Endothelial cell of umbilical vein (primary cell): ENCODE data around the gene CD101. TPM values are rescaled to one million over a fixed set of nuclear protein-coding genes. Genes with fewer than 3 reads are reported as not detected.

Source experiments
- BruUV-seq: library from RNA; stranded (reverse); fragments of 400-500 nt; replicated peaks from 2 replicates; lab custom pipeline; 2021; lab: Mats Ljungman, UMichigan
- CTCF ChIA-PET: fragments of 300-600, 350-600 bp; sonication (Branson Sonifier 250); formaldehyde crosslinking; loops from one replicate; lab custom pipeline; 2021; ENCODE audit warnings: antibody characterized with exemption, inconsistent platforms; lab: Charles Lee
- POLR2A ChIA-PET: fragments of 300-600, 350-600 bp; sonication (Branson Sonifier 250); formaldehyde crosslinking; loops from one replicate; lab custom pipeline; 2021; ENCODE audit warnings: antibody characterized with exemption, inconsistent platforms; lab: Charles Lee
- DNase-seq: peaks from one replicate; pipeline ENCODE4 v3.0.0-alpha.2; 2011; ENCODE audit warnings: low read depth, low spot score
- FAIRE-seq: peaks from 2 replicates; lab custom pipeline; 2011; peaks lifted over from hg19 to GRCh38; lab: Jason Lieb, UNC
- H2AFZ ChIP-seq: 2 replicates; pipeline ENCODE4 v1.6.0; 2012; ENCODE audit warnings: low read depth, low read length, control low read depth, inconsistent platforms
- H3K27ac ChIP-seq: 2 replicates; pipeline ENCODE4 v1.5.1; 2011; ENCODE audit warnings: low read depth, mild to moderate bottlenecking, control low read depth, low read length, moderate library complexity; ENCODE audit not compliant: insufficient read depth
- H3K27me3 ChIP-seq, 2 experiments: 2 replicates each; pipeline versions ENCODE4 v1.6.0 to v1.6.1; 2011; ENCODE audit warnings: low read length in 2 of 2, mixed read lengths in 1 of 2; ENCODE audit not compliant: control insufficient read depth in 2 of 2, insufficient read depth in 2 of 2
- H3K36me3 ChIP-seq, 2 experiments: 2 replicates in 1 of 2; 3 replicates in 1 of 2; pipeline ENCODE4 v1.5.1; 2011; ENCODE audit warnings: low read length in 2 of 2, mild to moderate bottlenecking in 1 of 2, moderate library complexity in 1 of 2; ENCODE audit not compliant: control insufficient read depth in 2 of 2, insufficient read depth in 2 of 2; ENCODE audit errors: extremely low read depth in 1 of 2
- H3K4me1 ChIP-seq: 3 replicates; pipeline ENCODE4 v1.5.1; 2011; ENCODE audit warnings: mild to moderate bottlenecking, low read length; ENCODE audit not compliant: control insufficient read depth, insufficient read depth; ENCODE audit errors: extremely low read depth
- H3K4me2 ChIP-seq: 2 replicates; pipeline ENCODE4 v1.6.1; 2011; ENCODE audit warnings: low read length, control low read depth, mixed read lengths; ENCODE audit not compliant: insufficient read depth
- H3K4me3 ChIP-seq, 3 experiments: fragments of 200-600 bp in 1 of 3; sonication (generic), shearing (Covaris generic) in 1 of 3; replicated peaks in 1 of 3; 2 replicates each; pipeline ENCODE4 v1.5.1; 2011 to 2016; ENCODE audit warnings: control low read depth in 3 of 3, low read length in 3 of 3, mild to moderate bottlenecking in 2 of 3, inconsistent platforms in 1 of 3, low read depth in 1 of 3, moderate library complexity in 1 of 3; ENCODE audit not compliant: insufficient read depth in 1 of 3
- H3K79me2 ChIP-seq: 2 replicates; pipeline ENCODE4 v1.6.0; 2012; ENCODE audit warnings: low read length, inconsistent platforms; ENCODE audit not compliant: control insufficient read depth, insufficient read depth
- H3K9ac ChIP-seq: replicated peaks from 2 replicates; pipeline ENCODE3; 2011; ENCODE audit warnings: low read length, control low read depth; ENCODE audit not compliant: insufficient read depth; ENCODE audit errors: extremely low read depth
- H3K9me1 ChIP-seq: replicated peaks from 3 replicates; pipeline ENCODE4 v1.6.0; 2011; ENCODE audit warnings: mild to moderate bottlenecking, low read length; ENCODE audit not compliant: control insufficient read depth, insufficient read depth; ENCODE audit errors: extremely low read depth
- H3K9me3 ChIP-seq: replicated peaks from 2 replicates; pipeline ENCODE4 v1.5.1; 2012; ENCODE audit warnings: low read length, inconsistent platforms; ENCODE audit not compliant: control insufficient read depth, insufficient read depth
- H4K20me1 ChIP-seq: replicated peaks from 2 replicates; pipeline ENCODE3; 2011; ENCODE audit warnings: mild to moderate bottlenecking, low read length; ENCODE audit not compliant: control insufficient read depth, insufficient read depth; ENCODE audit errors: extremely low read depth
- EZH2 ChIP-seq: IDR thresholded peaks from 2 replicates; pipeline ENCODE4 v1.6.1; 2012; ENCODE audit warnings: borderline replicate concordance, low read depth, mild to moderate bottlenecking, moderate library complexity, low read length, inconsistent platforms; ENCODE audit not compliant: severe bottlenecking
- GATA2 ChIP-seq: IDR thresholded peaks from 2 replicates; pipeline ENCODE4 v1.7.0; 2011; ENCODE audit warnings: low read depth, mild to moderate bottlenecking, moderate library complexity, mixed read lengths, low read length; ENCODE audit not compliant: insufficient read length, insufficient read depth
- JUN ChIP-seq: IDR thresholded peaks from 2 replicates; pipeline ENCODE4 v1.6.1; 2011; ENCODE audit warnings: borderline replicate concordance, low read depth; ENCODE audit not compliant: insufficient read length, insufficient read depth
- MYC ChIP-seq: IDR thresholded peaks from one replicate; pipeline ENCODE4 v1.6.1; 2011; ENCODE audit warnings: mild to moderate bottlenecking, low read depth, low read length
- dilution Hi-C: fragments of 300-500 bp; cut with MboI; formaldehyde crosslinking; loops from one replicate; pipeline ENCODE4 v1.15.0; 2019; ENCODE audit warnings: low sequenced_read_pairs; ENCODE audit not compliant: extremely low pct_ligation_motif_present
- intact Hi-C: fragments of 100-400 bp; cut with micrococcal nuclease; formaldehyde crosslinking; loops from one replicate; pipeline ENCODE4 v1.10.0; 2022
- polyA plus RNA-seq, 4 experiments: library from polyadenylated mRNA; depleted of rRNA in 3 of 4; stranded (reverse) in 3 of 4; unstranded in 1 of 4; fragments of >200 nt; gene quantifications; 2 replicates each; pipeline versions ENCODE4 v1.2.1 to v1.2.3, GENCODE V29; 2011 to 2012; ENCODE audit warnings: missing spikeins in 1 of 4
- total RNA-seq: library from RNA; stranded (reverse); gene quantifications from 2 replicates; pipeline ENCODE4 v1.2.3, GENCODE V29; 2021

CD101 gene
- total and polyA plus RNA-seq, 2 donors (not counting 3 experiments of a cell fraction or from before 2014, with no cell fraction given), result 0.04 to 0.97 TPM

DNA sequence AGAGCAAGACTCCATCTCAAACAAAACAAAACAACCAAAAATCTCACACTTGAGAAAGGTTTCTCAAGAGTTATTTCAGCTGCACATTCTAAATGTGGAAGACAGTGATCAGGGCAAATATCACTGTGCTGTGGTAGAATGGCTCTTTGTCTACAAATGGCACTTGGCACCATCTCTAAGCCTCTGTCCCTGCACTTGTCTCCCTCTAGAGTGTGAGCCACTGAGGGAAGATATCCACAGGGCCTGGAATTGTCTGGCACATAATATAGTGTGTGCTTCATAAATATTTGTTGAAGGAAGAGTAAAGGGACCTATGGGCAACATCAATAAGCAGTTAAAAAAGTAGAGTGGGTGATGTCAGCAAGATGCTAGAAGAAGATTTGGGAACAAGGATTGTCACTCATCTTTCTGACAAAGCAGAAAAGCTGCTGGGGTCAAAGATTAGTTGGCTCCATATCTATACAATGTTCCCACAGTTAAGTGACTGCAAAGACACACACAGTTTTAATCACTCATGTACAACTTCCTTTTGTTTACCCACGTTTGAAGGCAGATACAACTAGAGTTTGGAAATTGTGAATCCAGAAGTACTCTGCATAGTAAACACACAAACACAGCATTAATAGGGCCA, 19.1 kb downstream of the CD101 start:
- BruUV-seq, result no TSS peak
- no peaks in the 10 kb centered on the region for H3K9me3 ChIP-seq
- H3K27ac ChIP-seq, result no peak overlapping the region
- no peak overlapping the region for H3K4me3 ChIP-seq
- H3K36me3 ChIP-seq, result no peaks in the 10 kb centered on the region
- H3K27me3 ChIP-seq, result peaks cover 2% of the 10 kb centered on the region in 2 experiments
- ChIA-PET CTCF (interaction anchor here (1.0 kb wide), 1 partner anchor 11 kb away, joined by 3 read pairs; no protein-coding TSS in a partner anchor), POLR2A (no interaction called here)
- no peak for DNase-seq
- no peak overlapping the region for H3K4me2 ChIP-seq
- H3K4me1 ChIP-seq, result peaks cover 2% of the 10 kb centered on the region
- H3K9me1 ChIP-seq, result no peaks in the 10 kb centered on the region
- TF ChIP-seq EZH2 (no peak), MYC (no peak)
- no peaks in the 10 kb centered on the region for H4K20me1 ChIP-seq
- no peak overlapping the region for H2AFZ ChIP-seq
- no peak overlapping the region for H3K9ac ChIP-seq
- no peak for FAIRE-seq
- no peaks in the 10 kb centered on the region for H3K79me2 ChIP-seq
- intact Hi-C loops, result no loop called here
- dilution Hi-C loops, result no loop called here

DNA sequence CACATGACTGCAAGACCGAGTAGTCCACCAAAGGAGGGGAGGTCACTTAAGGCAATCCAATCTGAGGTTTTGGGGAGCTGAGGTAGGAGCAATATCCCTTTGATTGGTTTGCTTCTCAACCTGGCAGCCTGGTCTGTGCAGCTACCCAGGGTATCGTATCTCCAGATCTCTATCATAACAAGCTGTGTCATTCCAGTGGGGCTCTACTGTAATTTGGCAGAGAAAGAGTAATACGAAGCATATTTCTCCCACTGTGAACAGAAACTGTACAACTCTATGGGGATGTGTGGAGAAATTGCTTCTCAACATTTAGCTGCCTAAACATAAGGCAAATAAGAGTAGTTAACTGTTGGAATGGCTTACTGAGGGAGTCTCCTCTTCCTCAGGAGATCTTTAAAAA, 20.6 kb downstream of the CD101 start:
- dilution Hi-C loops (no loop called here), intact Hi-C loops (no loop called here)
- BruUV-seq, result no TSS peak
- Histone ChIP-seq H4K20me1 (no peaks in the 10 kb centered on the region), H3K79me2 (no peaks in the 10 kb centered on the region), H3K4me3 (no peak overlapping the region), H3K9me1 (no peaks in the 10 kb centered on the region), H3K27me3 (peaks cover 2% of the 10 kb centered on the region in 2 experiments), H3K36me3 (no peaks in the 10 kb centered on the region), H3K9me3 (no peaks in the 10 kb centered on the region), H2AFZ (no peak overlapping the region), H3K9ac (no peak overlapping the region), H3K4me2 (no peak overlapping the region), H3K4me1 (peaks cover 17% of the 10 kb centered on the region), H3K27ac (no peak overlapping the region)
- no peak for FAIRE-seq
- ChIA-PET CTCF (no interaction called here), POLR2A (no interaction called here)
- no peak for TF ChIP-seq JUN
- no peak for TF ChIP-seq GATA2
- no peak for DNase-seq
